Measurements from ENCODE around the gene CENPVL2. TPM values are rescaled to one million over a fixed set of nuclear protein-coding genes. Genes with fewer than 3 reads are reported as not detected.

The CENPVL2 gene
- total RNA-seq, 1 experiment from 2014 or later = 1.5 TPM

Other genes starting within 250 kb of the CENPVL2 start
- gene NUDT11, start 186.2 kb downstream of the CENPVL2 start, total RNA-seq (2021) = 44.6 and 52.4 TPM in 2 replicates
- gene CENPVL3, start 63.9 kb downstream of the CENPVL2 start, total RNA-seq (2021) = 20.8 and 21.7 TPM in 2 replicates
- 1.5 and 1.7 TPM in 2 replicates for gene CENPVL1, start 27.7 kb upstream of the CENPVL2 start, total RNA-seq (2021)
- 14.1 and 14.4 TPM in 2 replicates for gene GSPT2, start 60.6 kb upstream of the CENPVL2 start, total RNA-seq (2021)
- gene MAGED1, start 210.8 kb upstream of the CENPVL2 start, total RNA-seq (2021) = 283 and 323 TPM in 2 replicates